Mesothelial cell of epicardium (in vitro differentiated cells): ENCODE results near the gene PHLDA2. TPM values are rescaled to one million over a fixed set of nuclear protein-coding genes. Genes with fewer than 3 reads are reported as not detected.

Experiments used
- DNase-seq, 2 experiments: peaks; one replicate each; pipeline ENCODE4 v3.0.0; 2021; ENCODE audit warnings: low spot score in 2 of 2; ENCODE audit not compliant: unreplicated experiment in 2 of 2
- H3K27ac Mint-ChIP-seq: 2 replicates; pipeline ENCODE4 v1.8.0; 2021; ENCODE audit warnings: mixed read lengths
- H3K27me3 Mint-ChIP-seq: 2 replicates; pipeline ENCODE4 v1.8.0; 2021; ENCODE audit warnings: low read depth, mixed read lengths
- H3K36me3 Mint-ChIP-seq: 2 replicates; pipeline ENCODE4 v1.8.0; 2021; ENCODE audit warnings: mixed read lengths
- H3K4me1 Mint-ChIP-seq: 2 replicates; pipeline ENCODE4 v1.8.0; 2021; ENCODE audit warnings: mixed read lengths
- H3K4me3 Mint-ChIP-seq: 2 replicates; pipeline ENCODE4 v1.8.0; 2021; ENCODE audit warnings: mild to moderate bottlenecking, moderate library complexity, mixed read lengths
- H3K9me3 Mint-ChIP-seq: 2 replicates; pipeline ENCODE4 v1.8.0; 2021; ENCODE audit warnings: mixed read lengths
- total RNA-seq: library from RNA; stranded (reverse); gene quantifications from 3 replicates; pipeline ENCODE4 v1.2.1, GENCODE V29; 2021
- TF ChIP-seq, protein P1 (sequence below): fragments of 200-600 bp; sonication (generic); IDR thresholded peaks from one replicate; pipeline ENCODE4 v1.5.0; 2021; ENCODE audit warnings: antibody characterized with exemption; ENCODE audit not compliant: unreplicated experiment

The PHLDA2 gene
- total RNA-seq, 1 donor from 2014 or later = 1.9 TPM

GRCh38 chr11:2917842-2918490 is 11.3 kb downstream of the PHLDA2 start:
- H3K4me1 Mint-ChIP-seq = peaks cover 5% of the 10 kb centered on the region
- no peaks in the 10 kb centered on the region for H3K27me3 Mint-ChIP-seq
- no peak overlapping the region for H3K4me3 Mint-ChIP-seq
- TF ChIP-seq, protein P1, sequence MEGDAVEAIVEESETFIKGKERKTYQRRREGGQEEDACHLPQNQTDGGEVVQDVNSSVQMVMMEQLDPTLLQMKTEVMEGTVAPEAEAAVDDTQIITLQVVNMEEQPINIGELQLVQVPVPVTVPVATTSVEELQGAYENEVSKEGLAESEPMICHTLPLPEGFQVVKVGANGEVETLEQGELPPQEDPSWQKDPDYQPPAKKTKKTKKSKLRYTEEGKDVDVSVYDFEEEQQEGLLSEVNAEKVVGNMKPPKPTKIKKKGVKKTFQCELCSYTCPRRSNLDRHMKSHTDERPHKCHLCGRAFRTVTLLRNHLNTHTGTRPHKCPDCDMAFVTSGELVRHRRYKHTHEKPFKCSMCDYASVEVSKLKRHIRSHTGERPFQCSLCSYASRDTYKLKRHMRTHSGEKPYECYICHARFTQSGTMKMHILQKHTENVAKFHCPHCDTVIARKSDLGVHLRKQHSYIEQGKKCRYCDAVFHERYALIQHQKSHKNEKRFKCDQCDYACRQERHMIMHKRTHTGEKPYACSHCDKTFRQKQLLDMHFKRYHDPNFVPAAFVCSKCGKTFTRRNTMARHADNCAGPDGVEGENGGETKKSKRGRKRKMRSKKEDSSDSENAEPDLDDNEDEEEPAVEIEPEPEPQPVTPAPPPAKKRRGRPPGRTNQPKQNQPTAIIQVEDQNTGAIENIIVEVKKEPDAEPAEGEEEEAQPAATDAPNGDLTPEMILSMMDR = no peak
- H3K36me3 Mint-ChIP-seq = no peaks in the 10 kb centered on the region
- no peaks in the 10 kb centered on the region for H3K9me3 Mint-ChIP-seq
- no peak for DNase-seq
- H3K27ac Mint-ChIP-seq = no peak overlapping the region

DNA sequence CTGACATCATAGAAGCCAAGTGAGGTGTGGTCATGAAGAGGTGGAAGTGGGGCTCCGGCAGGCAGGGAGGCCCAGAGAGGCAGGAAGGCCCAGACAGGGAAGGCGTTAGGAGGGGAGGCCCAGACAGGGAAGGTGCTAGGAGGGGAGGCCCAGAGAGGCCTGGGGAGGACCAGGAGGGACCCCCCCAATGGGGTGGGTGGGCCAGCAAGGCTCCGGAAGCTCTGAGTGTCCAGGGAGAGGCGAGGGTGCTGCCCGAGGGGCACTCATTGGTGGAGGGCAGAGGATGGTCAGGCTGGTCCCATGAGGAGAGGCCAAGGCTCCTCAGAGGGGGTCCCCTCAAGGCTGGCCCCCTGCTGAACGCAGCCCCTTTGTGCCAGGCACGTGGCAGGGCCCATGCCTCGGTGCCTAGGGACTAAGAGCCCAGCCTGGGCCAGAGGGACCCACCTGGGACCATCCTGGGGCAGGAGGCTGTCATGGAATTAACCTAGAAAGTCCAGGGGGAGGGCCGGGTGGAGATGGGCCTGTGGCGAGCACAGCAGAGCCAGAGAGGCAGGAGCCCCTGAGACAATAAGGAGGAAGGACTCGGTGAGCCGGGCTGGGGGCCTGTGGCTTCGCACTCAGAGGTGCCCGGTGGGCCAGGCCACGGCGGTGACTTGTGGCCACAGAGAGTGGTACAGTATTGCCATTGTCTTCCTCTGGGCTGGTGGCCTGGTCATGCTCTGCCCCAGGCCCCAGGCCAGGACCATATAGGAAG is 12.2 kb downstream of the PHLDA2 start:
- no peak overlapping the region for H3K4me3 Mint-ChIP-seq
- H3K4me1 Mint-ChIP-seq = peaks cover 6% of the 10 kb centered on the region
- H3K27ac Mint-ChIP-seq = no peak overlapping the region
- no peaks in the 10 kb centered on the region for H3K36me3 Mint-ChIP-seq
- no peaks in the 10 kb centered on the region for H3K27me3 Mint-ChIP-seq
- H3K9me3 Mint-ChIP-seq = no peaks in the 10 kb centered on the region
- DNase-seq = no peak
- TF ChIP-seq, protein P1 = no peak

- H3K27ac Mint-ChIP-seq = no peak overlapping the region
- H3K4me1 Mint-ChIP-seq = peaks cover 10% of the 10 kb centered on the region
- no peaks in the 10 kb centered on the region for H3K36me3 Mint-ChIP-seq
- DNase-seq = no peak
- H3K4me3 Mint-ChIP-seq = no peak overlapping the region
- TF ChIP-seq, protein P1 = no peak
- no peaks in the 10 kb centered on the region for H3K27me3 Mint-ChIP-seq
- no peaks in the 10 kb centered on the region for H3K9me3 Mint-ChIP-seq
Measured at GRCh38 chr11:2916114-2916891, 12.9 kb downstream of the PHLDA2 start.

DNA sequence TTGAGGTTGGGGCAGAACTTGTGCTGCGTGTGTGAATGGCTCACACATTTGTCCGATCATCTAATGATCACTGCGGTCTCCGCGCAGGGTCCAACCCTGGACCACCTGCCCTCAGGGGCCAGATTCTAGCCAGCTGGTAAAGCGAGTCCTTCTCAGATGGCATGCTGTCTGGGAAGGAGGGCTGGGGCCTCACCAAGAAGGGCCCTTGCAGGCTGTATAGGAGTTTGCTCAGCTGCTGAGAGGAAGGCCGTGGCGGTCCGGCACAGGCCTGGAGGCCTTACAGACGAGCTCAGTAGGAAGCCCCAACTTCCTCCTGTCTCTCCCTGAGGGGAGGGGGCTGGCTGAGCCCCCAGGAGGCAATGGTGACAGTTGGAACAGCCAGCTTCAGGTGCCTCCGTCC is 13.7 kb downstream of the PHLDA2 start:
- H3K4me3 Mint-ChIP-seq = no peak overlapping the region
- H3K27me3 Mint-ChIP-seq = no peaks in the 10 kb centered on the region
- H3K4me1 Mint-ChIP-seq = peaks cover 10% of the 10 kb centered on the region
- no peaks in the 10 kb centered on the region for H3K9me3 Mint-ChIP-seq
- DNase-seq = no peak
- TF ChIP-seq, protein P1 = no peak
- no peak overlapping the region for H3K27ac Mint-ChIP-seq
- H3K36me3 Mint-ChIP-seq = no peaks in the 10 kb centered on the region

- TF ChIP-seq, protein P1 = no peak
- Mint-ChIP-seq H3K27me3 (no peaks in the 10 kb centered on the region), H3K27ac (no peak overlapping the region), H3K4me3 (no peak overlapping the region), H3K9me3 (no peaks in the 10 kb centered on the region), H3K36me3 (no peaks in the 10 kb centered on the region), H3K4me1 (peaks cover 10% of the 10 kb centered on the region)
- DNase-seq = no peak
Measured at GRCh38 chr11:2914455-2915195, 14.6 kb downstream of the PHLDA2 start.
